HG03432 (cell line): ENCODE data around the gene SERGEF.
"Not testable (repeated sequence)": the region's sequence is repeated elsewhere in the genome, so short reads cannot be mapped to it uniquely, and the experiment has no call there.

Experiments
- ATAC-seq: cut with Tn5 transposase; IDR thresholded peaks from one replicate; pipeline ENCODE4 v1.9.1; 2021; ENCODE audit warnings: mild to moderate bottlenecking, moderate library complexity; ENCODE audit not compliant: unreplicated experiment

Gene SERGEF

GRCh38 chr11:17917556-17917955 is 95.3 kb downstream of the SERGEF start:
- ATAC-seq: no peak

GRCh38 chr11:17915500-17916143 is 97.2 kb downstream of the SERGEF start:
- no peak for ATAC-seq

DNA sequence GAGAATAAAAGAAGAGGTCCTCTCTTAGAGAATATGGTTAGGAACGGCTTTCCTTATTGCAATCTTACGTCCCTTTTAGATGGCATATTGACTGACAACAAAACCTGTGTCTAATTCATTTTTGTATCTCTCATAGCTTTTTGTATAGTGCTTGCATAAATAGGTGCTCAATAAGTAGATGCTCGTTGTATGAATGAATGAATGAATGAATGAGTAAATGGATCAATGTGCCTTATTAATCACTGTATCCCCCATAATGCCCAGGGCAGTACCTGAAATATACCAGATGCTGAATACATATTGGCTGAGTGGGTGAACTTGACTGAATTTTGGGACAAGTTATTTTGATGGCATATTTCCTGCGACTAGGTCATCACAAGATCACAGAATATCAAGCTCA is 97.9 kb downstream of the SERGEF start:
- no peak for ATAC-seq

DNA sequence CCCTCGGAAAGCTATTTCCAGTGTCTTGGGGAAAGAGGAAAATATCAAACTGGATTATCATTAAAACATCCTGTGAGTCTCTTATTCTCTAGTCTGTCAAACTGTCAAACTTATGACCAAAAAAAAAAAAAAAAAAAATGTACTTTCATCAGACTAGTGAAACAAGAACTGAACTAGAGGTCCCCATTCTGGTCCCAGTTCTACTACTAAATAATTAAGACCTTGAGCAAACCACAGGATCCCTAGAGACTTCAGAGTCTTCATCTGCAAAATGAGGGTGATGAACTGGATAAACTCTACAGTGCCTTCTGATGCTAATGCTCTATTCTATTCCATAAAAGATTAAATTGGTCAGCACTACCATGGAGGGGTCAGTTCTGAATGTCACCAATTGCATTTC is 105.8 kb downstream of the SERGEF start:
- peak; percentile 37 for ATAC-seq

DNA sequence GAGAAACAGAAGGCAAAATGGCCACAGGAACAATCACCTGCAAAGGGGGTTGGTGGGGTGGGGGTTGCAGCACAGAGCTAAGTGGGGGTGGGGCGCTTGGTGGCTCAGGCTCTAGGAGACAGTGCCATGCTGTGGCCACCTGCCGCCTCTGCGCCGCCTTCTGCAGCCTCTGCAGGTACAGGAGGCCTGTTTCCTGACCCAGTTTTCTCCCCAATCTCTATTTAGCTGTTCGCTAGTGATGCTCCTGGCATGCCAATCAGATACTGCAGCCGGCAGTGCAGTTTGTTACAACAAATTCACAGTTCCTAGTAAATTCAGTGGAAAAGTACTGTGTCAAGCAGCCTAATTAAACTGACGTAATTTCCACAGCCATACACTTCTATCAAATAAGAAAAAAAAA is 106.4 kb downstream of the SERGEF start:
- no peak for ATAC-seq

DNA sequence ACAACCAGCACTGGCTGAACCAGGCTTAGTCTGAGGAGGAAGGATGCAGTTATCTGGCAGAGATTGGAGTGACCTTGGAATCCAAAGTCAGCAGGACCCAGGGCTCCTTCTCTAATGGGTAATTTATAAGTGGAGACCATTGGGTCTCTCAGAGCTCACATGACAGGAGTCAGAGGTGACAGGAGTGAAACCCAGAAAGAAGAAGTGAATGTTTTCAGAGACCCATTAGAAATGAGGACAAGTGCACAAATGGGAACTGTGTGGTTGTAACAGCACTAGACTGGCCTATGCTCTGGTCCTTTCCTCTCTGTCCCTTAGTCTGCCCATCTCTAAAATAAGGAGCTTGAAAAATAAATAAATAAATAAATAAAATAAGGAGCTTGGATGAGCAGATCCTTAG is 107.4 kb downstream of the SERGEF start:
- ATAC-seq: peak; percentile 90

DNA sequence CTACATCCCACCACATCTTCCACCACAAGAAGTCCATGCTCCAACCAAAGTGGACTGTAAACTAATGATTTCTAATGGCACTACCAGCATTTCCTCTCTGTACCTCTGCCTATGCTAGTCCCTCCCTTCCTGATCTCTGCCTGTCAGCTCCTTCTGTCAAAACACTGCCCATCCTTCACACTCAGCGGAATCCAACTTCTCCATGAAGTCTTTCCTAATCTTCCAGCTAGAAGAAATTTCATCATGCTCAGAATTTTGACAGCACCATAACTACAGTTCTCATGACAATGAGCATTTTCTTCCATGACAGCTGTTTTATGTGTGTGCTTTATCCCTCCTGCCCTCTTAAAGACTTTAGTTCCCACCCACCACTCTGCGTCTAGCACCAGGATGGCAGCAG is 111.4 kb downstream of the SERGEF start:
- no peak for ATAC-seq

DNA sequence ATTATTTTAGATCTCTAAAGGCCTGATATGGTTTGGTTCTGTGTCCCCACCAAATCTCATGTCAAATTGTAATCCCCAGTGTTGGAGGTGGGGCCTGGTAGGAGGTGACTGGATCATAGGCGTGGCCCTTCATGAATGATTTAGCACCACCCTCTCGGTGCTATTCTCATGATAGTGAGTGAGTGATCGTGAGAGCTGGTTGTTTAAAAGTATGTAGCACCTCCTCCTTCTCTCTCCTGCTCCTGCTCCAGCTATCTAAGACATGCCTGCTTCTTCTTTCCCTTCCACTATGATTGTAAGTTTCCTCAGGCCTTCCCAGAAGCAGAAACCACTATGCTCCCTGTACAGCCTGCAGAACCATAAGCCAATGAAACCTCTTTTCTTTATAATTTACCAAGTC is 114.1 kb downstream of the SERGEF start:
- ATAC-seq: no peak

DNA sequence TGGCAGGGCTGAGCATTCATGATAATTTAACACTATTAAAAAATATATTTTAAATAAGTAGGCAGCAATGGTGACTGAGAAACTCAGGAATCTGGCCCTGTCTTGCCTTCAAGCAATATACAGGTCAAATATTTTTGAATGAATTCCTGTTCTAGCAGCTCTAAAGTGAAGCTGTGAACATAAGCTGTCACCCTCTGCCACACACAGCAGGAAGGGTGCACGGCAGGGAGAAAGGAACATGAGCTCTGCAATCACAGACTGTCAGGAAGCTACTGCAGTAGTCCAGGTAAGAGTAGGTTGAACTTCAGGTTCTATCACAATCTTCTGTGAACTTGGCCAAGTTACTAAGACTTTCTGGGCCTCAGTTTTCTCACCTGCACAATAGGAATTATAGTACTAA is 114.8 kb downstream of the SERGEF start:
- no peak for ATAC-seq

- no peak for ATAC-seq
Measured at GRCh38 chr11:17897495-17897894, 115.4 kb downstream of the SERGEF start.

GRCh38 chr11:17896496-17897151 is 116.2 kb downstream of the SERGEF start:
- not testable (repeated sequence) for ATAC-seq

GRCh38 chr11:17894929-17895658 is 117.8 kb downstream of the SERGEF start:
- no peak for ATAC-seq

- ATAC-seq: no peak
Measured at GRCh38 chr11:17892409-17892808, 120.4 kb downstream of the SERGEF start.

- no peak for ATAC-seq
Measured at GRCh38 chr11:17890325-17890724, 122.5 kb downstream of the SERGEF start.

- no peak for ATAC-seq
Measured at GRCh38 chr11:17887779-17888178, 125.1 kb downstream of the SERGEF start.

- no peak for ATAC-seq
Measured at GRCh38 chr11:17883946-17884345, 128.9 kb downstream of the SERGEF start.

DNA sequence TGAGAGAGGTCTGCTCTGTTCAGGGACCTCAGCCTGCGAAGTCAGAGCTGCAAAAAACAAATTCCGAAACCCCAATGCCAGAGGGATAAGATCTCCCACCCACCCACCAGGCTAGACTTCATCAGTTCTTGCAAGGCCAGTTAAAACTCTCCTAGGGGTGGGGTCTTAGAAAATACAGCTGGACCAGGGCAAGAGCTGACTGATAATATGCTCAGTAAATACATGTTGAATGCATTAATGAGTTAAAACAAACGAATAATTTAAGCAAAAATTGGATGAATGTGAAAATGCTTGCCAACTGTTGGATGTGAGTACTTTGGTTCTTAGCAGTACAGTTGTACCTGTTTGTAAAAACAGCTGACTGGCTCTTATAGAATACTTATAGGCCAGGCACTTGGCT is 129.8 kb downstream of the SERGEF start:
- ATAC-seq: no peak

GRCh38 chr11:17878743-17879142 is 134.1 kb downstream of the SERGEF start:
- ATAC-seq: no peak

DNA sequence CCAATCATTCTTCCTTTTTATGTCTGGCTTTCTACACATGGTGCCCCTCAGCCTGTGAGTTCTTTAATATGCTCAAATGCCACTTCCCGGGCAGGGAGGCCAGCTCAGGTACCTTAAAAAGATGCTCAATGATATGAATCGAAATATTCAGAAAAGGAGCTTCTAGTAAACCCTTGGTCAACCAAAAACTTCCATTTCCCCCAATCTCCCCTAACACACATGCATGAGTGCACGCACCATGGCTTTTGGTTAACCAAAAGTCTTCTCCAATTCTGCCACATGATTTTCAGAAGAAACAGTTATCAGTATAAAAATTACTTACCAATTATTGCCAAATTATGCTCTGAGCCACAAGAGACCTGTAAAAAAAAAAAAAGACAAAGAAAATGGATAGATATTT is 135.0 kb downstream of the SERGEF start:
- ATAC-seq: no peak

DNA sequence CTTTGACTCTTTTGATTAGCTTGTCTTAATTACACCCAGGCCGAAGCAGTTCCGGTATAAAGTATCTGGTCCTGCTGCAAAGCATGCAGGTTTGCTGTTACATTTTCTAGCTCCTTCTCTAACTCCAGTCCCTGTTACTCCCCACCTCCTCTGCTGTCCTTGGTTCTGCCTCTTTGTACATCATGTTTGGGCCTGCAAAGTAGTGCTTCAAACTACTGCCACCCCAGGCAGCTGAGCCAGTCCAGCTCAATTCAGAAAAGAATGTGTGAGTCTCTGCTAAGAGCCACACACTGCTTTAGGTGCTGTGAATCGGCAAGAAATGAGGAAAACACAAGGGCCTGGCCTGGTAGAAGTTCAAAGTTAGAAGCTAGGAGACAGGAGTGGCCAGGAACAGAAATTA is 136.0 kb downstream of the SERGEF start:
- ATAC-seq: no peak

GRCh38 chr11:17875891-17876290 is 137.0 kb downstream of the SERGEF start:
- no peak for ATAC-seq

GRCh38 chr11:17873586-17873985 is 139.3 kb downstream of the SERGEF start:
- no peak for ATAC-seq
